Measurements from ENCODE around the gene AGAP3.
"Not testable (repeated sequence)": the region's sequence is repeated elsewhere in the genome, so short reads cannot be mapped to it uniquely, and the experiment has no call there.

The AGAP3 gene

GRCh38 chr7:151085691-151086620 lies at the start of gene AGAP3:
AGAP3 (plus strand) TSS chr7:151086475; CDS start chr7:151086742, 267 bp downstream.
- no peak for DNase-seq (ENCODE audit: low spot score)

GRCh38 chr7:151038951-151039849 lies 47.1 kb upstream of the AGAP3 start:
- DNase-seq (ENCODE audit: low spot score): peak; percentile 50

- DNase-seq (ENCODE audit: low spot score): no peak
These were observed 46.3 kb upstream of the AGAP3 start for GRCh38 chr7:151039850-151040548.

- DNase-seq (ENCODE audit: low spot score): no peak
These were observed 45.5 kb upstream of the AGAP3 start for GRCh38 chr7:151040616-151041375.

GRCh38 chr7:151043449-151043848 lies 42.8 kb upstream of the AGAP3 start:
- DNase-seq (ENCODE audit: low spot score): not testable (repeated sequence)

GRCh38 chr7:151043959-151044358 lies 42.3 kb upstream of the AGAP3 start:
- no peak for DNase-seq (ENCODE audit: low spot score)

- DNase-seq (ENCODE audit: low spot score): no peak
These were observed 41.0 kb upstream of the AGAP3 start for GRCh38 chr7:151045262-151045661.

GRCh38 chr7:151045967-151046366 lies 40.3 kb upstream of the AGAP3 start:
- no peak for DNase-seq (ENCODE audit: low spot score)

GRCh38 chr7:151046603-151047573 lies 39.4 kb upstream of the AGAP3 start:
- no peak for DNase-seq (ENCODE audit: low spot score)

- no peak for DNase-seq (ENCODE audit: low spot score)
These were observed 38.1 kb upstream of the AGAP3 start, which contains the start of gene ASIC3 for GRCh38 chr7:151047976-151048815. ASIC3 (plus strand) TSS chr7:151048531; CDS start chr7:151048886, 355 bp downstream.

GRCh38 chr7:151048911-151049463 lies 37.3 kb upstream of the AGAP3 start:
- DNase-seq (ENCODE audit: low spot score): no peak

- DNase-seq (ENCODE audit: low spot score): no peak
These were observed 35.2 kb upstream of the AGAP3 start for GRCh38 chr7:151051108-151051507.

GRCh38 chr7:151053096-151053495 lies 33.2 kb upstream of the AGAP3 start:
- no peak for DNase-seq (ENCODE audit: low spot score)

- DNase-seq (ENCODE audit: low spot score): no peak
These were observed 32.5 kb upstream of the AGAP3 start for GRCh38 chr7:151053751-151054150.

- DNase-seq (ENCODE audit: low spot score): peak; percentile 50
These were observed 30.0 kb upstream of the AGAP3 start for GRCh38 chr7:151056283-151056665.

- DNase-seq (ENCODE audit: low spot score): no peak
These were observed 29.4 kb upstream of the AGAP3 start for GRCh38 chr7:151056666-151057505.

GRCh38 chr7:151057506-151057988 lies 28.7 kb upstream of the AGAP3 start, which contains the start of gene CDK5:
CDK5 (minus strand) TSS chr7:151057897; CDS start chr7:151057848, 49 bp downstream.
- no peak for DNase-seq (ENCODE audit: low spot score)

All from NAMALWA (cell line).